Activated CD4-positive, alpha-beta T cell treated with anti-CD3 and anti-CD28 coated beads, Interleukin-2, amount 10 ng/mL, durations not matched to agents 24 days and 14 days (primary cell): ENCODE results near the gene CFAP61. TPM values are rescaled to one million over a fixed set of nuclear protein-coding genes. Genes with fewer than 3 reads are reported as not detected.
A peak's percentile ranks its signal among the peaks of the same experiment; 100 is the strongest.

Source experiments
- DNase-seq: peaks from one replicate; pipeline ENCODE4 v3.0.0; 2022
- H3K27ac Mint-ChIP-seq: one replicate; pipeline ENCODE4 v1.8.0; 2022; ENCODE audit warnings: mild to moderate bottlenecking, mixed read lengths
- H3K27me3 Mint-ChIP-seq: one replicate; pipeline ENCODE4 v1.8.0; 2022; ENCODE audit warnings: mixed read lengths
- H3K36me3 Mint-ChIP-seq: one replicate; pipeline ENCODE4 v1.8.0; 2022; ENCODE audit warnings: low read depth, mild to moderate bottlenecking, mixed read lengths
- H3K4me1 Mint-ChIP-seq: one replicate; pipeline ENCODE4 v1.8.0; 2021; ENCODE audit warnings: mixed read lengths
- H3K4me3 Mint-ChIP-seq: one replicate; pipeline ENCODE4 v1.8.0; 2022; ENCODE audit warnings: mild to moderate bottlenecking, moderate library complexity, mixed read lengths
- H3K9me3 Mint-ChIP-seq: one replicate; pipeline ENCODE4 v1.8.0; 2021; ENCODE audit warnings: mixed read lengths
- intact Hi-C: fragments of 100-400 bp; cut with micrococcal nuclease; formaldehyde crosslinking; loops from one replicate; pipeline ENCODE4 v1.15.1; 2023
- total RNA-seq: library from RNA; stranded (reverse); gene quantifications from 2 replicates; pipeline ENCODE4 v1.2.3, GENCODE V29; 2022

Gene CFAP61
- total RNA-seq, 1 donor from 2014 or later, result not detected

DNA sequence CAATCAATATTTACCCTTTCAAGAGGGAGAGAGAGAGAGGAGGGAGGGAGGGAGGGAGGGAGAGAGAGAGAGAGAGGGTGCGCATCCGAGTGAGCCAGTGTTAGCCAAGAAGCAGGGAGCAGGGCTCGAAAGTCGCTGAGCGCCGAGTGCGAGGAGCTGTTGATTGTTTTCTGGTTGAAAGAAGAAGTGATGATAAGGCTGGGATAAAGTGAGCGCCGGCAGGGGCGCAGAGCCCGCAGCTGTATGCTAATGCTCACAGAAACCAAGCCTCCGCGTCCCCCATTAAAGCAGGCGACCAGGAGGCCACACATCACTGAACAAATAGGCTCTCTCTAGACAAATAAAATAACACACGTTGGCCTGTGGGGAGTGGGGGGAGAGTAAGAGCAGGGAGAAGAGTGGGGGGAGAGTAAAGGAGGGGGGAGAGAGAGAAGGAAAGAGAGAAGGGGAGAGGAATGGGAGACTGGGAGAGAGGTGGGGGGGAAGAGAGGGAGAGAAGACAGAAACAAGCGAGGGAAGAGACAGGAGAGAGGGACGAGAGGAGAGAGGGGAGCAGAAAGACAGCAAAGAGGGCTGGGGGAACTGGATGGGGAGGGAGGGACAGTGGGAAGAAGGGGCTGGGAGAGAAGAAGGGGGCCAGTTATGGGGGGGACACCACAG lies 310.6 kb downstream of the CFAP61 start:
- H3K4me3 Mint-ChIP-seq, result peak overlapping the region; percentile 57
- no peak overlapping the region for H3K27ac Mint-ChIP-seq
- H3K27me3 Mint-ChIP-seq, result peaks cover 60% of the 10 kb centered on the region

DNA sequence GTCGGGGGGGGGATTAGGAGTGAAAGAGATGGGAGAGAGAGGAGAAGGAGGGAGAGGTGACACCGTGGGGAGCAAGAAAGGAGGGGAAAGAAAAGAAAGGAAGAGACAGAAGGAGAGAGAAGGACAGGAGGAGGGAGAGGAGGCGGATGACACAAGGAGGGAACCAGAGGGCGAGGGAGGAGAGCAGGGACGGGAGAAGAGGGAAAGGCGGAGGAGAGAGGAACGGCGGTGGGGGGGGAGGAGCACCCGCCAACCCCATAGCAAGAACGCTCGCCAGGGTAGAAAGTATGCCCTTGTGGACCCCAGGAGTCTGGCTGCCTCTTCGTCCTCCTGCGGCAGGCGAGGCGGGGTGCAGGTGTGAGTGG lies 311.1 kb downstream of the CFAP61 start:
- Mint-ChIP-seq H3K27ac (peak overlapping the region; percentile 78), H3K36me3 (peaks cover 7% of the 10 kb centered on the region), H3K4me3 (peak overlapping the region; percentile 57), H3K9me3 (peaks cover 3% of the 10 kb centered on the region), H3K4me1 (peaks cover 31% of the 10 kb centered on the region), H3K27me3 (peaks cover 60% of the 10 kb centered on the region)
- intact Hi-C loops, result loop anchor here (5.0 to 10.0 kb wide), 3 partner anchors 44 to 1341 kb away; partner anchors contain the start of gene PAX1
- peak; percentile 44 for DNase-seq

More for the DNA sequence above, 310.6 kb downstream of the CFAP61 start:
- H3K36me3 Mint-ChIP-seq, result peaks cover 7% of the 10 kb centered on the region
- DNase-seq, result peak; percentile 37
- intact Hi-C loops, result loop anchor here (5.0 to 10.0 kb wide), 3 partner anchors 44 to 1342 kb away; partner anchors contain the start of gene PAX1
- H3K4me1 Mint-ChIP-seq, result peaks cover 31% of the 10 kb centered on the region
- H3K9me3 Mint-ChIP-seq, result peaks cover 3% of the 10 kb centered on the region

DNA sequence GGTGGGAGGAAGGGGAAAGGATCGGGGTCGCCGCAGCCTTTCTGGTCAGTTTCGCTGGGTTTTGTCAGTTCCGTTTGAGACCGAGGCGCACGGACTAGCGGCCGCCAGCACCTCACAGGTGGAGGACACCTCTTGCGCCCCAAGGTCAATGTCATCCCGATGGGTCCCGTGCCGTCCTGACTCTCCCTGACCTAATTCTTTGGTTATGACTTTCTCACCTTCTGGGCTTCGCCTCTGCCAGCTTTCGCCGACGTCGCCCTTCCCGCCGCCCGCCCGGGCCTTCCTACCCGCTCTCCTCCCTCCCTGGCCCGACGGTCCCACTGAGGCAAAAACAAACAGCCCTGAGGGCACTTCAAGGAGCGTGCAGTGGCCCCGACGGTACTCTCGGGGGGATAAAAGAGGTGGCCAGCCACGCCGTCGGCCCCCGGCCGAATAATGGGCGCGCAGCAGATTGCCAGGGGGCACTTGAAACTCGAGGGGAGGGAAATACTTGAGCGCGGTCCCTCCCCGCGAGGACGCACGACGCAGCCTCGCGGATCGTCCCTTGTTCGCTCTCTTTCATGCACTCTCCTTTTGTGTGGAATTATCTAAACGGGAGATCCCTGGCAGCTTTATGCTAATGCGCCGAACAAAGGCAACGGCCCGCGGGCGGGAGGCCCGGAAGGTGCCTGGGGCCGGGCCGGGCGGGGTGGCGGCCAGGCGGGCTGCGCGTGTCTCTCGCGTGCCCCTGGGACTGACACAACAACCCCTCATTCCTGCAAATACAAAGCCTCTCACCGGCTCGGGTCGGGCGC lies 311.7 kb downstream of the CFAP61 start:
- H3K4me1 Mint-ChIP-seq, result peaks cover 31% of the 10 kb centered on the region
- peak overlapping the region; percentile 58 for H3K27ac Mint-ChIP-seq
- H3K9me3 Mint-ChIP-seq, result peaks cover 3% of the 10 kb centered on the region
- intact Hi-C loops, result loop anchor here (2.0 to 10.0 kb wide), 4 partner anchors 43 to 1341 kb away; partner anchors contain the start of gene PAX1
- peak overlapping the region; percentile 34 for H3K4me3 Mint-ChIP-seq
- peaks cover 7% of the 10 kb centered on the region for H3K36me3 Mint-ChIP-seq
- peaks cover 60% of the 10 kb centered on the region for H3K27me3 Mint-ChIP-seq
- DNase-seq, result peak; percentile 60

DNA sequence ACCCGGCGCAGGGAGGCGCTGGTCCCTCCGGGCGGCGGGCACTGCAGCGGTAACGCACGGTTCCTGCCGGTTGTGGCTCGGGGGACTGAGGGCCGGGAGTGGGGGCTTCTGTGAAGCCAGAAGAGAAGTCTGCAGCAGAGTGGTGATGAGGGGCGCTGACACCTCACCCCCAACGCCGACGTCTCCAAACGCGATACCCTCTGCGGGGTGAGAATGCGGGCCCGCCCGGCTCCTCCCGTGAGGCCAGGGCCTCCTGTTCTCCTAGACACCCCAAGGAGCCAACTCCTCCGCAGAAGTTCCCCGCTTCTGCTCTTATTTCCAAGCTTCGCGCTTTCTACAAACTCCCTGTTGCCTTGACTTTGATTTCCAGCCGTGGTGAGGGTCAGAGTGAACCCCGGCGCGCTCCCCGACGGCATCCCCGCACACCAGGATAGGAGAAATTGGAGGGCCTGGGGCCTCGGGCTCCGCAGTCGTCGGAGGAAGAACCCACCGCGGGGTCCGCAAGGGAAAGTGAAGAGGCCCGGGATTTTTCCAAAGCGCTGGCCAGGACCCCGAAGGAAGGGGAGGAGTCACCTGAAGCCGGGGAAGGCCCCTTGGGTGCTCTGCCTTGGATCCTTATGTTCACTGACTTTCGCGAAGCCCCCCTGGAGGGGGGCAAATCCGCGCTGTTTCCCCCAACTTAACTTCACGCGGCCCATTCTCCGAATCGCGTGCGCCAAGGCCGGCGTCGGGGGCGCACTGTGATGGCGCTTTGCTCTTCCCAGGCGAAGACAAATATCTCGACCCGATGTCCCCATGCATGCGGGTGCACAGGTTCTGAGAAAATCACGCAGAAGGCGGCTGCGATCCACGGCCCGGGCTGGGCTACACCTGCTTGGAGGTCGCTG lies 312.5 kb downstream of the CFAP61 start:
- Mint-ChIP-seq H3K4me3 (peak overlapping the region; percentile 9), H3K27ac (peak overlapping the region; percentile 76), H3K36me3 (peaks cover 8% of the 10 kb centered on the region), H3K4me1 (peaks cover 29% of the 10 kb centered on the region), H3K9me3 (peaks cover 3% of the 10 kb centered on the region), H3K27me3 (peaks cover 58% of the 10 kb centered on the region)
- no peak for DNase-seq
- intact Hi-C loops, result loop anchor here (2.0 to 10.0 kb wide), 6 partner anchors 42 to 1340 kb away; partner anchors contain the start of genes NKX2-4, PAX1 and RALGAPA2

DNA sequence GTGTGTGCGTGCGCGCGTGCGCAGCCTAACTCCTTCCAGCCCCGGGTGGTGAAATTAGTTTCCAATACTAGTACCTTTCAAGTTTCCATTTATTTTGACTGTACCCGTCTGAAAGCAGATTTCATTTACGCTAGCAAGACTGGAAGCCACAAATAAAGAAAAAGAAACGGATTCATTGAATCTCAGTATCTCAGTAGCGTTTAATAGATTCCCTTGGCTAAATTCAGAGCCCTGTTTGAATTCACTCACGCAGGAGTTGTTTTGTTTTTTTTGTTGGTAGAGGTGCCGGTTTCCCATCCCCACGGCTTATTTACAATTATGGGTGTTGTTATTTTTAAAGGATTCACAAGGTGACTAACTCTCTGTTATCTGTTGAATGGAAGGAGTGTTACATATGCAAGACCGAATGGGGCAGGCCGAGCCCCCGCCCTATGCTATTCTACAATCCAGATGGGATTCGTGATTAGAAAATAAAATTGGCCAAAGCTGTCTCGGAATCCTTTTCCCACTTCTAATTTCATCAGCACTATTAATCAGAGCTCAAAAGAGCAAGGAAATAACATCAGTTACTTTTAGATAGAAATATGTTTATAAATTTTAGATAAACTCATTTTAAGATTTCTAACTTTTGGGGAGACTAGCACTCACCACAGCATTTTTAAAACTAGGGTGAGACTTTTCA lies 313.3 kb downstream of the CFAP61 start:
- DNase-seq, result no peak
- H3K27ac Mint-ChIP-seq, result peak overlapping the region; percentile 73
- peak overlapping the region; percentile 9 for H3K4me3 Mint-ChIP-seq
- H3K9me3 Mint-ChIP-seq, result peaks cover 3% of the 10 kb centered on the region
- H3K4me1 Mint-ChIP-seq, result peaks cover 28% of the 10 kb centered on the region
- intact Hi-C loops, result loop anchor here (2.0 to 10.0 kb wide), 4 partner anchors 347 to 1339 kb away; partner anchors contain the start of genes NKX2-4, PAX1 and RALGAPA2
- peaks cover 57% of the 10 kb centered on the region for H3K27me3 Mint-ChIP-seq
- peaks cover 13% of the 10 kb centered on the region for H3K36me3 Mint-ChIP-seq

DNA sequence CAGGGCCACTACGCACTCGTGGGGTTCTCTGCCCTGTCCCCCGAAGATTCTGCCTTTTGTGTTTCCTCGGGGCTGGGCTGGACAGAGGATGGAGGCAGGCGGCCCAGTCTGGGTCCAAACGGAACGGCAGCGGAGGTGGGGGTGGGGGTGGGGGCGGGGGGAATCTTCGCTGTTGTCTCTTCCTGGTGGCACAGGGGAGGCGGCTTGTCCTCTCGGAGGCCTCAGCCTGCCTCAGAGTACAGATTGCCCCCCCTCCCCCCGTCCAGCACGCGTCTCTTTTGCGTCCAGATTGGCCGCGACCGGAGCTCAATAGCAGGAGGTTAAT lies 314.2 kb downstream of the CFAP61 start:
- peaks cover 19% of the 10 kb centered on the region for H3K36me3 Mint-ChIP-seq
- H3K4me3 Mint-ChIP-seq, result peak overlapping the region; percentile 64
- H3K27me3 Mint-ChIP-seq, result peaks cover 55% of the 10 kb centered on the region
- peaks cover 3% of the 10 kb centered on the region for H3K9me3 Mint-ChIP-seq
- H3K27ac Mint-ChIP-seq, result peak overlapping the region; percentile 81
- peaks cover 29% of the 10 kb centered on the region for H3K4me1 Mint-ChIP-seq
- intact Hi-C loops, result loop anchor here (5.0 to 10.0 kb wide), 3 partner anchors 346 to 1338 kb away; partner anchors contain the start of genes NKX2-4, PAX1 and RALGAPA2
- DNase-seq, result no peak

DNA sequence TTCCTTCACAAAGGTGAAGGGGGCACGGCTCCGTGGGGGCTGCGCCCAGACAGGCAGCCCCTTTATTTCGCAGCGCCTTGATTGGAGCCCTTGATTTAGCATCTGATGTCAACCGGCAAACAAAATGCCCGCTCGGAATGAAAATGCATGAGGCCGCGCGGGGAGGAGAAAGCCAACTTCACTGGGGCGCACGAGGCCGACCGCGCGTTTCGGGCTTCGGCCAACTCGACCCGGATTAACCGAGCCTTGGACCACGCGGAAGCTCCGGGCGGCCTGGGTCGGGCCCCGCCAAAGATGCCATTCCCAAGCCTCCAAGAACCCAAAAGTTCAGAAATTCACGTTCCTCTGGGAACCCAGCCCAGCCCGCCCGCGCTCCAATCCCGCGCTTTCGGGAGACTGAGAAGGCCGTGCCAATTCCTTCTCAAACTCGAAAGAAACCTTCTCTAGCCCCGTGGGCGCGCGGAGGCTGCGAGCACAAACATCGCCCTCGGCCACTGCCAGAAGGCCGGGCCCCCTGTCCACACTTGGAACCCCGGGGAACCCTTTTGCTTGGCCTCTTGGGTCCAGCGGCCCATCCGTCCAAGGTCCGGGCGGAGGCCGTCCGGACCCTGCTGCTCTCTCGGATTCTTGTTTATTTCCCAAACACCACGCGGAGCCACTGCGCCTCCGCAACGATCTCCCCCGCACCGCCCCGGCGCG lies 314.7 kb downstream of the CFAP61 start:
- no peak overlapping the region for H3K27ac Mint-ChIP-seq
- H3K4me1 Mint-ChIP-seq, result peaks cover 31% of the 10 kb centered on the region
- H3K4me3 Mint-ChIP-seq, result peak overlapping the region; percentile 87
- H3K9me3 Mint-ChIP-seq, result peaks cover 3% of the 10 kb centered on the region
- no peak for DNase-seq
- H3K36me3 Mint-ChIP-seq, result peaks cover 23% of the 10 kb centered on the region
- peaks cover 56% of the 10 kb centered on the region for H3K27me3 Mint-ChIP-seq
- intact Hi-C loops, result loop anchor here (5.0 to 10.0 kb wide), 3 partner anchors 345 to 1338 kb away; partner anchors contain the start of genes NKX2-4, PAX1 and RALGAPA2

DNA sequence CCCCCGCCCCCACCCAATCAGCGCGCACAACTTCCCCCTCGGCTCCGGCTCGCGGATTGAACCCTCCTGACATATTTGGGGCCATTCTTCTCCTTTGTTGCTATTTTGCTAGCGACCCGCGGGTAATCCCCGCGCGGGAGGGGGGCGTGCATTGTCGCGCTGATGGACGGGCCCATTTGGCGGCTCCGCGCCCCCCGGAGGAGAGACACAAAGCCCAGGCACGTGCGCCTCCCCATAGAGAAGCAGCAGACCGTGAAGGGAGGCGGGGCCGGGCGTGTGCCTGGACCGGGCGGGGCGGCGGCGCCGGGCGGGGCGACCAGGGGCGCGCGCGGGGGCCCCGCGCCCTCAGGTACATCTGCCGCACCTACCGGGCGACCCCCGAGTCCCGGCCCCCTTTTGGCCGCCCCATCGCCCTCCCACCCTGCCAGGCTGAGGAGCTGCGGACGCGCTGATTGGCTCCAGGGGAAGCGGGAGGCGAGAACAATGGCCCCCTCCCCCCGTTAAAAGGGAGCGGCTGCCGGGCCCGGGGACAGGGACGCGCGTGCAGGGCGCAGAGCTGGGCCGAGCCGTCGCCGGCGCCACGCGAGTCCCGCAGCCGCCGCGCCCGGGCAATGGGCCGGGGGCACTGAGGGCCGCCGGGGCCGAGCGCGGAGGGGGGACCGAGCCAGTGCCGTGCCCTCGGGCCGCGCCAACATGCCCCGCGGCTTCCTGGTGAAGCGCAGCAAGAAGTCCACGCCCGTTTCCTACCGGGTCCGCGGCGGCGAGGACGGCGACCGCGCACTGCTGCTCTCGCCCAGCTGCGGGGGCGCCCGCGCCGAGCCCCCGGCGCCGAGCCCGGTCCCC lies 315.5 kb downstream of the CFAP61 start, which contains the start of gene INSM1:
Gene INSM1 (plus strand): TSS at position 530 of the 843 bp plus-strand sequence. CDS start 164 bp downstream, at position 694.
- Mint-ChIP-seq H3K4me1 (peaks cover 27% of the 10 kb centered on the region), H3K4me3 (peak within 1 kb of the TSS; percentile 87), H3K9me3 (peaks cover 3% of the 10 kb centered on the region), H3K27ac (peak within 1 kb of the TSS; percentile 95), H3K27me3 (peaks cover 56% of the 10 kb centered on the region), H3K36me3 (peaks cover 25% of the 10 kb centered on the region)
- intact Hi-C loops, result loop anchor here (1.0 to 10.0 kb wide), 4 partner anchors 124 to 1337 kb away; partner anchors contain the start of genes NKX2-4, PAX1 and RALGAPA2
- no peak for DNase-seq

DNA sequence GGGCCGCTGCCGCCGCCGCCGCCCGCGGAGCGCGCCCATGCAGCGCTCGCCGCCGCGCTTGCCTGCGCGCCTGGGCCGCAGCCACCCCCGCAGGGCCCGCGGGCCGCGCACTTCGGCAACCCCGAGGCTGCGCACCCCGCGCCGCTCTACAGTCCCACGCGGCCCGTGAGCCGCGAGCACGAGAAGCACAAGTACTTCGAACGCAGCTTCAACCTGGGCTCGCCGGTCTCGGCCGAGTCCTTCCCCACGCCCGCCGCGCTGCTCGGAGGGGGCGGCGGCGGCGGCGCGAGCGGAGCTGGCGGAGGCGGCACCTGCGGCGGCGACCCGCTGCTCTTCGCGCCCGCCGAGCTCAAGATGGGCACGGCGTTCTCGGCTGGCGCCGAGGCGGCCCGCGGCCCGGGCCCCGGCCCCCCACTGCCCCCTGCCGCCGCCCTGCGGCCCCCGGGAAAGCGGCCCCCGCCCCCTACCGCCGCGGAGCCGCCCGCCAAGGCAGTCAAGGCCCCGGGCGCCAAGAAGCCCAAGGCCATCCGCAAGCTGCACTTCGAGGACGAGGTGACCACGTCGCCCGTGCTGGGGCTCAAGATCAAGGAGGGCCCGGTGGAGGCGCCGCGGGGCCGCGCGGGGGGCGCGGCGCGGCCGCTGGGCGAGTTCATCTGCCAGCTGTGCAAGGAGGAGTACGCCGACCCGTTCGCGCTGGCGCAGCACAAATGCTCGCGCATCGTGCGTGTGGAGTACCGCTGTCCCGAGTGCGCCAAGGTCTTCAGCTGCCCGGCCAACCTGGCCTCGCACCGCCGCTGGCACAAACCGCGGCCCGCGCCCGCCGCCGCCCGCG lies 316.3 kb downstream of the CFAP61 start:
- intact Hi-C loops, result loop anchor here (1.0 to 10.0 kb wide), 4 partner anchors 123 to 1336 kb away; partner anchors contain the start of genes NKX2-4, PAX1 and RALGAPA2
- H3K36me3 Mint-ChIP-seq, result peaks cover 25% of the 10 kb centered on the region
- H3K4me3 Mint-ChIP-seq, result peak overlapping the region; percentile 28
- DNase-seq, result peak; percentile 63
- H3K27ac Mint-ChIP-seq, result no peak overlapping the region
- peaks cover 3% of the 10 kb centered on the region for H3K9me3 Mint-ChIP-seq
- H3K27me3 Mint-ChIP-seq, result peaks cover 55% of the 10 kb centered on the region
- peaks cover 21% of the 10 kb centered on the region for H3K4me1 Mint-ChIP-seq

DNA sequence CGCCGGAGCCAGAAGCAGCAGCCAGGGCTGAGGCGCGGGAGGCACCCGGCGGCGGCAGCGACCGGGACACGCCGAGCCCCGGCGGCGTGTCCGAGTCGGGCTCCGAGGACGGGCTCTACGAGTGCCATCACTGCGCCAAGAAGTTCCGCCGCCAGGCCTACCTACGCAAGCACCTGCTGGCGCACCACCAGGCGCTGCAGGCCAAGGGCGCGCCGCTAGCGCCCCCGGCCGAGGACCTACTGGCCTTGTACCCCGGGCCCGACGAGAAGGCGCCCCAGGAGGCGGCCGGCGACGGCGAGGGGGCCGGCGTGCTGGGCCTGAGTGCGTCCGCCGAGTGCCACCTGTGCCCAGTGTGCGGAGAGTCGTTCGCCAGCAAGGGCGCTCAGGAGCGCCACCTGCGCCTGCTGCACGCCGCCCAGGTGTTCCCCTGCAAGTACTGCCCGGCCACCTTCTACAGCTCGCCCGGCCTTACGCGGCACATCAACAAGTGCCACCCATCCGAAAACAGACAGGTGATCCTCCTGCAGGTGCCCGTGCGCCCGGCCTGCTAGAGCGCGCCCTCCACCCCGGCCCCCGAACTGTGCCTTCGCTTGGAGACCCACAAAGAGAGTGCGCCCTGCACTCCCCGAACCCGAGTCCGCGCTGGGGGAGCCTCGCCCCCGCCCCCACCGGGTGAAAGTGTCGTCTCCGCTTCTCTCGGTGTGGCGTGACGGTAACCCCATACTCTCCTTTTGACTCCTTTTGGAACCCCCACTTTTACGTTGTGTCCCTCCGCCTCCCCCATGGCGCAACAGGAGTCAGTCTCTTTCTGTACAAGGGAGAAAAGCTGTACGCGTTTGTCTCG lies 317.1 kb downstream of the CFAP61 start:
- H3K4me1 Mint-ChIP-seq, result peaks cover 19% of the 10 kb centered on the region
- peaks cover 3% of the 10 kb centered on the region for H3K9me3 Mint-ChIP-seq
- peak; percentile 62 for DNase-seq
- H3K36me3 Mint-ChIP-seq, result peaks cover 25% of the 10 kb centered on the region
- H3K27ac Mint-ChIP-seq, result peak overlapping the region; percentile 83
- H3K27me3 Mint-ChIP-seq, result peaks cover 56% of the 10 kb centered on the region
- peak overlapping the region; percentile 83 for H3K4me3 Mint-ChIP-seq
- intact Hi-C loops, result loop anchor here (2.0 to 10.0 kb wide), 5 partner anchors 43 to 1335 kb away; partner anchors contain the start of genes NKX2-4, PAX1 and RALGAPA2
